HL-60/S4 (cell line): ENCODE data around the gene ZNF98.

Source experiments
- in situ Hi-C: fragments of 300-500 bp; cut with MboI; formaldehyde crosslinking; loops from 2 replicates; pipeline ENCODE4 v1.14.3; 2022; ENCODE audit warnings: low sequenced_read_pairs

Gene ZNF98

GRCh38 chr19:22422211-22422610 is at the start of gene ZNF98:
ZNF98 (minus strand) TSS chr19:22422346; CDS start chr19:22422224, 122 bp downstream.
- in situ Hi-C loops = no loop called here

- in situ Hi-C loops = no loop called here
Observed at GRCh38 chr19:22446605-22447004, 24.5 kb upstream of the ZNF98 start.

GRCh38 chr19:22438011-22438410 is 15.9 kb upstream of the ZNF98 start:
- in situ Hi-C loops = no loop called here

- in situ Hi-C loops = no loop called here
Observed at GRCh38 chr19:22427960-22428913, 6.1 kb upstream of the ZNF98 start.

- in situ Hi-C loops = no loop called here
Observed at GRCh38 chr19:22427547-22427946, 5.4 kb upstream of the ZNF98 start.

GRCh38 chr19:22426901-22427300 is 4.8 kb upstream of the ZNF98 start:
- in situ Hi-C loops = no loop called here

- in situ Hi-C loops = no loop called here
Observed at GRCh38 chr19:22421797-22422196, 349 bp downstream of the ZNF98 start.

GRCh38 chr19:22354665-22355064 is 67.5 kb downstream of the ZNF98 start:
- in situ Hi-C loops = no loop called here
